ENCODE data around the gene PNPLA8.

DNA sequence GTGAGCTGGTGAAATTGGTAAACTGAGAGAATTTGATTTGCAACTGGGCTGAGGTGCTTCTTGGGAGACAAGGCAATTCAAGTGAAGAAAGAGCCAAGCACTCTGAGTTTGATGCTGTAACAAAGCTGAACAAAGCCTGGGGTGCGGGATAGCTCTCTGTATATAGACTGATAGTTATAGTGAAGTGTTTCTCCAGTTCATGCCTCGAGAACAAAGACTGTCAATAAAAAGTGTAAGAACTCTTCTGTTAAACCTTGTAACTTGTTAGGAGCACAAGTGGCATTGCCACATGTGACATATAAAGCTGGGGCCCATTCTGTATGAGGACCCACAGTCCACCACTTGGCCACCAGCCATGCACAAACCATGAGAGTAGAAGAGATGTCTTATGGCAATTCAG is 11.3 kb upstream of the PNPLA8 start:
- TF ChIP-seq, protein P1, sequence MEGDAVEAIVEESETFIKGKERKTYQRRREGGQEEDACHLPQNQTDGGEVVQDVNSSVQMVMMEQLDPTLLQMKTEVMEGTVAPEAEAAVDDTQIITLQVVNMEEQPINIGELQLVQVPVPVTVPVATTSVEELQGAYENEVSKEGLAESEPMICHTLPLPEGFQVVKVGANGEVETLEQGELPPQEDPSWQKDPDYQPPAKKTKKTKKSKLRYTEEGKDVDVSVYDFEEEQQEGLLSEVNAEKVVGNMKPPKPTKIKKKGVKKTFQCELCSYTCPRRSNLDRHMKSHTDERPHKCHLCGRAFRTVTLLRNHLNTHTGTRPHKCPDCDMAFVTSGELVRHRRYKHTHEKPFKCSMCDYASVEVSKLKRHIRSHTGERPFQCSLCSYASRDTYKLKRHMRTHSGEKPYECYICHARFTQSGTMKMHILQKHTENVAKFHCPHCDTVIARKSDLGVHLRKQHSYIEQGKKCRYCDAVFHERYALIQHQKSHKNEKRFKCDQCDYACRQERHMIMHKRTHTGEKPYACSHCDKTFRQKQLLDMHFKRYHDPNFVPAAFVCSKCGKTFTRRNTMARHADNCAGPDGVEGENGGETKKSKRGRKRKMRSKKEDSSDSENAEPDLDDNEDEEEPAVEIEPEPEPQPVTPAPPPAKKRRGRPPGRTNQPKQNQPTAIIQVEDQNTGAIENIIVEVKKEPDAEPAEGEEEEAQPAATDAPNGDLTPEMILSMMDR (conservative IDR thresholded peaks at IDR 0.05 in 1 of 2, IDR thresholded peaks at IDR 0.05 in 1 of 2; ENCODE audit: extremely low read depth in 1 of 2, insufficient read depth in 1 of 2, low read depth in 1 of 2, low read length in 2 of 2), result no peak
- TF ChIP-seq EZH2 (IDR thresholded peaks at IDR 0.05; ENCODE audit: borderline replicate concordance, low read length), result no peak

Data from mammary epithelial cell (primary cell).